Gastroesophageal sphincter (tissue), 3 donors: ENCODE results near the gene AKR1C8.

ENCODE experiments used
- EP300 ChIP-seq: sonication (generic); formaldehyde crosslinking; IDR thresholded peaks from one replicate; pipeline ENCODE4 v1.6.1; 2017; ENCODE audit warnings: antibody characterized with exemption, mild to moderate bottlenecking
- POLR2A ChIP-seq, 2 donors: fragments of 450-650 bp; IDR thresholded peaks; one replicate each; pipeline ENCODE4 v1.6.1; 2017; ENCODE audit warnings: antibody characterized with exemption in 2 of 2, mild to moderate bottlenecking in 2 of 2, moderate library complexity in 1 of 2
- POLR2AphosphoS5 ChIP-seq: sonication (generic); formaldehyde crosslinking; IDR thresholded peaks from one replicate; pipeline ENCODE4 v1.6.1; 2017; ENCODE audit warnings: antibody characterized with exemption
- TF ChIP-seq, protein P1 (sequence below), 4 experiments: fragments of 200-600 bp in 2 of 4; fragments of 450-650 bp in 2 of 4; sonication (generic) in 1 of 4; IDR thresholded peaks; one replicate each; pipeline ENCODE4 v1.5.1; 2017 to 2019; ENCODE audit warnings: antibody characterized with exemption in 4 of 4, mild to moderate bottlenecking in 2 of 4, moderate library complexity in 2 of 4

DNA sequence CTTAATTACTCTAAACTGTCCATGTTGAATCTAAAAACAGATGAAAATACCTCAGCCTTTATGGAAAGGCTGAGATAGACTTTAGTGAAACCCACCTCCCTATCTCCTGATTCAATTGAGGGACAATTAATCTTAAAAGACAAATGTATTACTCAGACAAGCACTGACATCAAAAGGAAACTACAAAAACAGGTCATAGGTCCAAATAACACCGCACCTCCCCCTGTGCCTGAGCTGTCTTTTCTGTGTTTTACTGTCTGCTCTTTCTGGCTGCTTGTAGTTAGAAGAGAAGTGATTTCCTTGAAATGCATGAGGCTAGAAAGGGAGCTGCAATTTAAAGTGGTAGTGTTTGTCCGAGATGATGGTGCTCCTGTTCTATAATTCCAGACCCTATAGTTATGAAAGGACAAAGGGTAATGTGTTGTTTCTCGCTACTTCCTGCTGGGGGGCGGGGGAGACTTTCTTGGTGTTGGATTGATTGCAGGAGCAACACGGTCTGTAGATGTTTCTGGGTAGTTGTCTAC, 16.0 kb downstream of the AKR1C8 start:
- TF ChIP-seq, protein P1, sequence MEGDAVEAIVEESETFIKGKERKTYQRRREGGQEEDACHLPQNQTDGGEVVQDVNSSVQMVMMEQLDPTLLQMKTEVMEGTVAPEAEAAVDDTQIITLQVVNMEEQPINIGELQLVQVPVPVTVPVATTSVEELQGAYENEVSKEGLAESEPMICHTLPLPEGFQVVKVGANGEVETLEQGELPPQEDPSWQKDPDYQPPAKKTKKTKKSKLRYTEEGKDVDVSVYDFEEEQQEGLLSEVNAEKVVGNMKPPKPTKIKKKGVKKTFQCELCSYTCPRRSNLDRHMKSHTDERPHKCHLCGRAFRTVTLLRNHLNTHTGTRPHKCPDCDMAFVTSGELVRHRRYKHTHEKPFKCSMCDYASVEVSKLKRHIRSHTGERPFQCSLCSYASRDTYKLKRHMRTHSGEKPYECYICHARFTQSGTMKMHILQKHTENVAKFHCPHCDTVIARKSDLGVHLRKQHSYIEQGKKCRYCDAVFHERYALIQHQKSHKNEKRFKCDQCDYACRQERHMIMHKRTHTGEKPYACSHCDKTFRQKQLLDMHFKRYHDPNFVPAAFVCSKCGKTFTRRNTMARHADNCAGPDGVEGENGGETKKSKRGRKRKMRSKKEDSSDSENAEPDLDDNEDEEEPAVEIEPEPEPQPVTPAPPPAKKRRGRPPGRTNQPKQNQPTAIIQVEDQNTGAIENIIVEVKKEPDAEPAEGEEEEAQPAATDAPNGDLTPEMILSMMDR (IDR thresholded peaks at IDR 0.05) = no peak
- TF ChIP-seq POLR2AphosphoS5 = no peak
- TF ChIP-seq POLR2A (IDR thresholded peaks at IDR 0.05) = no peak
- no peak for TF ChIP-seq EP300
